ENCODE data around the gene GPR179. TPM values are rescaled to one million over a fixed set of nuclear protein-coding genes. Genes with fewer than 3 reads are reported as not detected.
"Not testable (repeated sequence)": the region's sequence is repeated elsewhere in the genome, so short reads cannot be mapped to it uniquely, and the experiment has no call there.

Gene GPR179
- total RNA-seq, 1 donor from 2014 or later = not detected

DNA sequence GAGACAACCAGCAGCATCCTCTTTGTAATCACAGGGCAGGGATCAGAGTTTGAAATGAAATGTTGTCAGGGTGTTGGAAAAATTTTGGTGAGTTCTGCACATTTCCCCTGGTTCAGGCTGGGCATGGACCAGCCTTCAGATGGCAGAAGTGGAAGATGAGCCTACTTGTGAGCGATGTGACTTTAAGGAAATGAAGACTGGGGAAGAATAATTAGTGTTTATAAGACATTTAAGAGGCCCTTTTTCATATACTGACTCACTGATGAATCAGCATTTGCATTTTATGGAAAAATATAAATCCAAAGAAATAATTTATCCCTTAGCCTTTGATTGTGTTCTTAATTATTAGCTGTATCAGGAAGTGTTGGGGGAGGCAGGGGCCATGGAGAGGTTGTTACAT lies 20.9 kb downstream of the GPR179 start:
- DNase-seq (ENCODE audit: low spot score) = no peak

DNA sequence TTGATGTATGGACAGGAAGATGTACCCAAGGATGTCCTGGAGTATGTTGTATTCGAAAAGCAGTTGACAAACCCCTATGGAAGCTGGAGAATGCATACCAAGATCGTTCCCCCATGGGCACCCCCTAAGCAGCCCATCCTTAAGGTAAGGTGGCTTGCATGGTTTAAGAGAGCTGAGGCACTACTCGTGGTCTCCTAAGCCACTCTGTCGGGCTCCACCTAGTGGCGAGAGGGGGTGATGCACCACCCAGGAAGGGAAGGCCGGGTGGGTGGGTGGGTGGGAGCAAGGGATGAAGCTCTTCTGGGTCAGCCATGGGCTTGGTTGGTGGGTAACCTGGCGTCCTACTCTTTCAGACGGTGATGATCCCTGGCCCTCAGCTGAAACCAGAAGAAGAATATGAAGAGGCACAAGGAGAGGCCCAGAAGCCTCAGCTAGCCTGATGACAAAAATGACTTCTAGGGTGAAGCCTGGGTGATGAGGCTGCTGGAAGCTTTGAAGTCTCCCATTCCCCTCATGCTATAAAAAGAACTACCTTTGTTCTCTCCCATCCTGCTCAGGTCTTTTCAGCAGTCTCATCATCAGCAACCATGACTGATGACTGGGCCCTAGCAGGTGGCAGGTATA lies 21.5 kb downstream of the GPR179 start:
- DNase-seq (ENCODE audit: low spot score) = no peak

DNA sequence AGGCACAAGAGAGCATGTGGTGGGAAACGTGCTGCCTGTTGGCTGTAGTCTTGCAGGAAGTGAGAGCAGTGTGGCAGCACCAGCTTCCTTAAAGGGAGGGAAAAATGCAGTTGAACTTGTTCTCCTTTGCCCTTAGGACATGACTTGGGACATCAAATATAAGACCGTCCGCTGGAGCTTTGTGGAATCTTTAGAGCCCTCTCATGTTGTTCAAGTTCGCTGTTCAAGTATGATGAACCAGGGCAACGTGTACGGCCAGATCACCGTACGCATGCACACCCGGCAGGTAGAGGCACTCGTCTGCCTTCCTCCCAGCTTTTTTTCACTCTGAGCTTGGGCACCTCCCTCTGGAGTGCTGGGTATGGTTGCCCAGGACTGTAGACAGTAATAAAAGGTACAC lies 23.3 kb downstream of the GPR179 start:
- no peak for DNase-seq (ENCODE audit: low spot score)

DNA sequence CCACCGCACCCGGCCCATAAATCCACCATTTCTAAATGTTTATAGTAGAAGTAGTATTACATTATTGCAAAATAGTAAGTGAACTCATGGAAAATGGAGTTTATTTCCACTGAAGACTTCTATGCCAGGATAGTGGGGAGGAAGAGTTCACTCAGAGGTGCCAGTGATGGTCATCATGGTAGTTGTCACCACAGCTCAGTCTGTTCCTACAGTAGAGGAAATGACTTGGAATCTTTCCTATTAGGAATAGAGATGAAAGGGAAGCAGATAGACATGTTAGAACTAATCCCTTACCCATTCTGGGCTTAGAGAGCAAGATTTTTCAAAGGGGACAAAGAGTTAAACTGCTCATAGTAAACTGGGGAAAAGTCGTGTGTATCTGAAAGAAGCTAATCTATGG lies 26.7 kb downstream of the GPR179 start:
- no peak for DNase-seq (ENCODE audit: low spot score)

DNA sequence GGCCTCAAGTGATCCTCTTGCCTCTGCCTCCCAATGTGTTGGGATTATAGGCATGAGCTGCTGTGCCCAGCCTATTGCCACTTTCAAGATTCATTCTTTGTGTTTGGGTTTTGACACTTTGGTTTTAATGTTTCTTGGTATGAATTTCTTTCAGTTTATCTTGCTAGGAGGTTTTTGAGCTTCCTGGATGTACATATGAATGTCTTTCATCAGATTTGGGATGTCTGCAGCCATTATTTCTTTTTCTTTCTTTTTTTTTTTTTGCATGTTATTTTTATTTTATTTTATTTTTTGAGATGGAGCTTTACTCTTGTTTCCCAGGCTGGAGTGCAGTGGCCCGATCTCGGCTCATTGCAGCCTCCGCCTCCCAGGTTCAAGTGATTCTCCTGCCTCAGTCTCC lies 28.3 kb downstream of the GPR179 start:
- DNase-seq (ENCODE audit: low spot score) = no peak

DNA sequence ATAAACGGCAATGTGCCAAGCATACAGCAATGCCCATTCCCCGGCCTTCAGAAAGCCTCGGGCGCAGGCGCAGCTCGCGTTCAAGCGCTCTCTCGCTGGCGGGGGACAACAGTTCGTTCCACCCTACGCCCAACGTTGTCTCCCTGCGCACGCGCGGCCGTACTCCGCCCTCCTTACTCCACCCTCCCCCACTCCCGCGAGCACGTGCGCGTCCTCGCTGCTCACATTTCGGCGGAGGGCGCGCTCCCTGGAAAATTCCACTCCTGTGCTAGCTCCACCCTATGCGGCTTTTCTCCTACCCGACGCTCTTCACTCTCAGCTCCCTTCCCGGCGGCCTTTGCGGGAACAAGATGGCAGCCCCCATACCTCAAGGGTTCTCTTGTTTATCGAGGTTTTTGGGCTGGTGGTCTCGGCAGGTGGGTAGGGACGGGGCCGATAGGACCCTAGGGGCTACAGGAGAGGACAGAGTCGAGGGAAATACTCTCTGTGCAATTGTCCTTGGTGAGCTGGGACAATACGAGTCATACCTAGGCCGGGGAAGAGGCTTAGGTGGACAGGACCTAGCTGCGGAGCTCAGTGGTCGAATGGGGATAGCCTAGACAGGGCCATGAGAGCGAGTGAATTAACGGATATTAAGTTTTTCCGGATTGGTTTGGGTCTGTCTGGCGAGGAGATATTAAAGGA lies 46.8 kb downstream of the GPR179 start, which contains the start of gene MRPL45:
MRPL45 (plus strand) TSS at position 335 of the 684 bp plus-strand sequence; CDS start at position 351, 16 bp downstream.
- DNase-seq (ENCODE audit: low spot score) = peak; percentile 98

DNA sequence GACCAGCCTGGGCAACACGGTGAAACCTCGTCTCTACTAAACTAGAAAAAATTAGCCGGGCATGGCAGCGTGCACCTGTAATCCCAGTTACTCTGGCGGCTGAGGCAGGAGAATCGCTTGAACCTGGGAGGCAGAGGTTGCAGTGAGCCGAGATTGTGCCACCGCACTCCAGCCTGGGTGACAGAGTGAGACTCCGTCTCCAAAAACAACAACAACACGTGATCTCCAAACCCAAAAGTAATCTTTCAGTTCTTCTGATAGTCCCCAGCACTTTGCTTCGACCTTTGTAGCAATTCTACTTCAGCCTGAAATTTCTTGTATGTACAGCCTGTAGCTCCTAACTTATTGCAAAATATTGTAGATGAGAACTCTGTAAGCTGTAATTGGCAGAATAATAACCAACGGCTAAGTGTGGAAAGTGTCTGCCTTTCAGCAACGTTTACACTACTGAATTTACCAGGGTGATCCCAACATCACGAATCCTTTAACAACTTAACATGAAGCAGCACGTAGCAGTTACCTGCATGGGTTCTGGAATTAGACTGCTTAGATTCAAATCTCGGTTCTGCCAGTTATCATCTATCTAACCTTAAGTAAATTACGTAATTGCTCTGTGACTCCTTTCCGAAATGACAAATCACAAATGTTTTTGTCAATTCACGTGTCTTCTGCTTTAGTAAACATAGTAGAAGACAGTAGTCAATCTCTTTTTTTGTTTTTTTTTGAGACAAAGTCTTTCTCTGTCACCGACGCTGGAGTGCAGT lies 48.0 kb downstream of the GPR179 start:
- peak; percentile 18 for DNase-seq (ENCODE audit: low spot score)

DNA sequence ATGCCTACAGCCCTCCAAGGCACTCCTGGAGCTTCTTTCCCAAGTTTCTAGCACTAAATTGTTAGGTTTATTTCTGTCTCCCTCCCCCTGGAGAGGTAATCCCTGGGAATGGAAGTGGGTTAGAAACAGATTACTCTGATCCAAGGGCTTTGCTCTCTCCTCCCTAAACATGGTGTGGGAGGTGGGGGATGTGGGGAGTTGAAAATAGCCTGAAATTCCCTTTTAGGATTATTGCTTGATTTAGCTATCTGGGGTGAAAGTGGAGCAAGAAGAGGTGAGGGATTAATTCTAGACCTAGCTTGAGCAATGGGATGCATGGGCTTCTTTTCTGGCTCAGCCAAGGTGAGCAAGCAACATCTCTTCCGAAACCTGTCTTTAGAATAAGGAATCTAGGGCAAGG lies 54.0 kb downstream of the GPR179 start:
- DNase-seq (ENCODE audit: low spot score) = peak; percentile 0

DNA sequence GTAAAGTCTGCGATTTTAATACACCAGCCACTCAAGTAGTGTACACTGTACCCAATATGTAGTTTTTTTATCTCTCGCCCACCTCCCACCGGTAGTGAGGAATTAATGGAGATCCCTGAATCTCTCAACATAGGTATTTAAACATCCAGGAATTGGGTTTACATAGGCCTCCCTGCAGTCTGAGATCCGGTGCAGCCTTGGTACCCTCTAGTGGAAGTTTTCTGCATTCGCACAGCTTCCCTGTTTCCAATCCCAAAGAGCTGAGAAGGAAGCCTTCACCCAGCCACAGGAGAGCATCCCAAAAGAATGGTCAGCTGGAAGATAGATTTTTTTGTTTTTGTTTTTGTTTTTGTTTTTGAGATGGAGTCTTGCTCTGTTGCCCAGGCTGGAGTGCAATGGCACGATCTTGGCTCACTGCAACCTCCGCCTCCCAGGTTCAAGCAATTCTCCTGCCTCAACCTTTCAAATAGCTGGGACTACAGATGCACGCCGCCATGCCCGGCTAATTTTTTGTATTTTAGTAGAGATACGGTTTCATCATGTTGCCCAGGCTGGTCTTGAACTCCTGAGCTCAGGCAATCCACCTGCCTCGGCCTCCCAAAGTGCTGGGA lies 55.4 kb downstream of the GPR179 start:
- DNase-seq (ENCODE audit: low spot score) = peak; percentile 35

DNA sequence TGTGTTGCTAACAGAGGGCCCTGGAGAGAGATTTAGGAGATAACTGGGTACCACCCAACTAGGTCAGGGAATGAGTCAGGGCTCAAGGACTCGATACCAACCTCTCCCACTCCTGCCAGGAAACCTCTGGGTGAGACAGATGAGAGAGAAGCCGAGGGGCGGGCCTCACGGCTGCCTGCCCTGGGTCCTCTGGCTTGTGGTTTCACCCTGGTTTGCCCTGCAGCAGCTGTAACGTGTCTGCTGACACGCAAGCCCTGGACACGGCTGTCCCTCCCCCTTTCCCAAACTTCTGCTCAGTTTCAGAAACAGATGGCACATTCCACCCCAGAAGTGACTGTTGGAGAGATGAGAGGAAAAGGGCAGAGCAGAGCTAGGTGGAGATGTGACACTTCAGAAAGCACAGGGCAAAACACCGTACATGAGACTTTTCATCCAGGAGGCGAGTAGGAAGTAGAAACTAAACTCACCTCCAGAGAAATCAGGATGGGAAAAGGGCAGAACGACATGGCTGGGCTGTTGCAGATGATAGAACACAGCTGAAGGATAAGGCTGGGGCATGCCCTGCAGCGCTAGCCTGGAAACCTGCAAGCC lies 57.2 kb downstream of the GPR179 start:
- peak; percentile 51 for DNase-seq (ENCODE audit: low spot score)

DNA sequence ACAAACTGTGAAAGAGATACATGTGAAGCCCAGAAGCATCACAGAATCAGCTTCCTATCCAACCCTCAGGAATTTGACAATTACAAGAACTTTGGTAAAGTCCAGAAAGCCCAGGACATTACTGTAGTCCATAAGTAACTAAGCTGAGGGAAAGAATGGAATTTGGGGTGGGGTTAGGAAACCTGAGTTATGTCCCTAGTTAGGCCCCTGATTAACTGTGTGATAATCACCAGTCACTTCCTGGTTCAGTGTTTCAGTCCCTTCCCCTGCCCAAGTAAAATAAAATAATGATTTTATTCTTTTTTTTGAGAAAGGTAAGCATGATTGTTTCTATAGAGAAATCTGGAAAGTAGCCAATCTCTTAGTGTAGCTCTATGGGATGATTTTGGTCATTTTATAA lies 57.8 kb downstream of the GPR179 start:
- not testable (repeated sequence) for DNase-seq (ENCODE audit: low spot score)

Other genes with a start within 250 kb of the GPR179 start
- gene TBC1D3E, start 216.0 kb downstream of the GPR179 start, total RNA-seq = not detected
- not detected for gene TBC1D3, start 151.4 kb downstream of the GPR179 start, total RNA-seq
- 21.7 TPM for gene MRPL45, start 46.8 kb downstream of the GPR179 start, total RNA-seq
- 14.5 TPM for gene SOCS7, start 7.9 kb upstream of the GPR179 start, total RNA-seq
- gene ARHGAP23, start 84.5 kb upstream of the GPR179 start, total RNA-seq = 63.4 TPM

All from mesenteric fat pad (tissue), 1 donor.